HCT116 (cell line): ENCODE data around the gene KYAT1. TPM values are rescaled to one million over a fixed set of nuclear protein-coding genes. Genes with fewer than 3 reads are reported as not detected.

Experiments
- ATAC-seq: fragments of 200-7000 bp; cut with Tn5 transposase; 2 replicates; pipeline ENCODE4 v1.9.1; 2020; ENCODE audit warnings: mild to moderate bottlenecking, moderate library complexity
- BruUV-seq: library from RNA; stranded (reverse); fragments of 400-500 nt; replicated peaks from 2 replicates; lab custom pipeline; 2021; lab: Mats Ljungman, UMichigan
- CTCF ChIA-PET: fragments of 300-600 bp; sonication (Branson Sonifier 250); formaldehyde crosslinking; loops from one replicate; lab custom pipeline; 2021; ENCODE audit warnings: antibody characterized with exemption; lab: Charles Lee
- POLR2A ChIA-PET: fragments of 300-600, 350-600 bp; sonication (Branson Sonifier 250); formaldehyde crosslinking; loops from one replicate; lab custom pipeline; 2021; ENCODE audit warnings: antibody characterized with exemption; lab: Charles Lee
- RAD21 ChIA-PET, 2 experiments: fragments of 300-600 bp; sonication (Branson Sonifier 250); formaldehyde crosslinking; loops; one replicate each; lab custom pipeline; 2023; ENCODE audit warnings: low total read pairs in 2 of 2; ENCODE audit not compliant: uncharacterized antibody in 2 of 2, unreplicated experiment in 2 of 2, low non-redundant PET in 1 of 2; lab: Charles Lee
- DNase-seq: peaks from one replicate; pipeline ENCODE4 v3.0.0-alpha.2; 2010; ENCODE audit warnings: low read depth, low spot score
- H2AFZ ChIP-seq: fragments of 200-600 bp; shearing (Covaris generic), sonication (generic); 2 replicates; pipeline ENCODE4 v1.6.1; 2017; ENCODE audit warnings: low read depth, mixed run types, mixed read lengths, antibody characterized with exemption, low read length; ENCODE audit not compliant: poor library complexity, severe bottlenecking
- H3K27ac ChIP-seq: 2 replicates; pipeline ENCODE4 v1.5.1; 2012; ENCODE audit warnings: low read depth, low read length
- H3K27me3 ChIP-seq: fragments of 200-600 bp; sonication (generic); 2 replicates; pipeline ENCODE4 v1.6.1; 2016; ENCODE audit warnings: mixed run types, low read length, mixed read lengths; ENCODE audit not compliant: insufficient read depth
- H3K36me3 ChIP-seq, 2 experiments: fragments of 200-500 bp in 1 of 2; fragments of 200-600 bp in 1 of 2; sonication (Bioruptor generic) in 1 of 2; sonication (generic) in 1 of 2; 2 replicates each; pipeline versions ENCODE4 v1.5.1 to v1.6.1; 2014 to 2016; ENCODE audit warnings: low read length in 2 of 2, inconsistent platforms in 1 of 2, mixed read lengths in 1 of 2, mixed run types in 1 of 2; ENCODE audit not compliant: insufficient read depth in 2 of 2, control insufficient read depth in 1 of 2
- H3K4me1 ChIP-seq, 2 experiments: fragments of 200-600 bp in 1 of 2; sonication (generic) in 1 of 2; 2 replicates each; pipeline versions ENCODE4 v1.5.1 to v1.6.1; 2012 to 2017; ENCODE audit warnings: low read length in 2 of 2, inconsistent platforms in 1 of 2, mild to moderate bottlenecking in 1 of 2, mixed read lengths in 1 of 2, mixed run types in 1 of 2, moderate library complexity in 1 of 2; ENCODE audit not compliant: insufficient read depth in 2 of 2, control insufficient read depth in 1 of 2
- H3K4me2 ChIP-seq: fragments of 200-600 bp; sonication (generic); 2 replicates; pipeline ENCODE4 v1.6.1; 2017; ENCODE audit warnings: mixed run types, low read length, mixed read lengths
- H3K4me3 ChIP-seq, 2 experiments: fragments of 200-600 bp in 1 of 2; sonication (generic) in 1 of 2; replicated peaks in 1 of 2; 2 replicates each; pipeline ENCODE4 v1.5.1; 2011 to 2016; ENCODE audit warnings: low read length in 2 of 2, control low read depth in 1 of 2, low read depth in 1 of 2, mild to moderate bottlenecking in 1 of 2, mixed read lengths in 1 of 2, mixed run types in 1 of 2
- H3K79me2 ChIP-seq: fragments of 200-600 bp; sonication (generic); 2 replicates; pipeline ENCODE4 v1.6.1; 2017; ENCODE audit warnings: mild to moderate bottlenecking, mixed run types, low read length, moderate library complexity, mixed read lengths; ENCODE audit not compliant: insufficient read depth
- H3K9ac ChIP-seq: fragments of 200-600 bp; sonication (generic); 2 replicates; pipeline ENCODE4 v1.6.1; 2016; ENCODE audit warnings: low read length, mixed read lengths
- H3K9me2 ChIP-seq: fragments of 200-600 bp; sonication (generic), shearing (Covaris generic); 2 replicates; pipeline ENCODE4 v1.6.1; 2017; ENCODE audit warnings: mixed run types, mild to moderate bottlenecking, moderate library complexity; ENCODE audit not compliant: insufficient read depth
- H3K9me3 ChIP-seq, 2 experiments: fragments of 200-500 bp in 1 of 2; fragments of 200-600 bp in 1 of 2; sonication (Bioruptor generic) in 1 of 2; sonication (generic) in 1 of 2; 2 replicates each; pipeline ENCODE4 v1.6.1; 2014 to 2017; ENCODE audit warnings: low read length in 2 of 2, mixed read lengths in 2 of 2, inconsistent platforms in 1 of 2, low read depth in 1 of 2, mild to moderate bottlenecking in 1 of 2, mixed run types in 1 of 2, moderate library complexity in 1 of 2; ENCODE audit not compliant: control insufficient read depth in 1 of 2, insufficient read depth in 1 of 2
- H4K20me1 ChIP-seq: fragments of 200-600 bp; sonication (generic), shearing (Covaris generic); 2 replicates; pipeline ENCODE4 v1.6.1; 2017; ENCODE audit warnings: mixed run types, mild to moderate bottlenecking, moderate library complexity; ENCODE audit not compliant: insufficient read depth
- CEBPB ChIP-seq: IDR thresholded peaks from 2 replicates; pipeline ENCODE4 v1.6.1; 2012; ENCODE audit warnings: low read depth
- EGR1 ChIP-seq: IDR thresholded peaks from 2 replicates; pipeline ENCODE4 v1.6.1; 2012; ENCODE audit warnings: low read depth
- JUND ChIP-seq: IDR thresholded peaks from 2 replicates; pipeline ENCODE4 v1.6.1; 2012
- SIN3A ChIP-seq: IDR thresholded peaks from 2 replicates; pipeline ENCODE4 v1.6.1; 2012; ENCODE audit warnings: low read depth
- SRF ChIP-seq: IDR thresholded peaks from 2 replicates; pipeline ENCODE4 v1.6.1; 2012; ENCODE audit warnings: low read depth
- TCF7L2 ChIP-seq: IDR thresholded peaks from 2 replicates; pipeline ENCODE4 v1.7.0; 2011; ENCODE audit warnings: borderline replicate concordance, inconsistent platforms; ENCODE audit not compliant: insufficient read depth, insufficient read length; ENCODE audit errors: extremely low read depth
- intact Hi-C: fragments of 100-400 bp; cut with micrococcal nuclease; formaldehyde crosslinking; loops from 2 replicates; pipeline ENCODE4 v1.10.0; 2022
- total RNA-seq: library from RNA; stranded (reverse); gene quantifications from one replicate; pipeline ENCODE4 v1.2.1, GENCODE V29; 2021; ENCODE audit not compliant: unreplicated experiment
- TF ChIP-seq, protein P1 (sequence below): IDR thresholded peaks from 2 replicates; pipeline ENCODE4 v1.6.1; 2012; ENCODE audit warnings: low read depth
- TF ChIP-seq, protein P2 (sequence below): IDR thresholded peaks from 2 replicates; pipeline ENCODE4 v1.6.1; 2012
- TF ChIP-seq, protein P3 (sequence below): IDR thresholded peaks from 2 replicates; pipeline ENCODE4 v1.6.1; 2011; ENCODE audit warnings: mild to moderate bottlenecking, low read length, moderate library complexity; ENCODE audit not compliant: insufficient replicate concordance; ENCODE audit errors: extremely low read depth

KYAT1 gene
- total RNA-seq, 1 experiment from 2014 or later, result 10.1 TPM

DNA sequence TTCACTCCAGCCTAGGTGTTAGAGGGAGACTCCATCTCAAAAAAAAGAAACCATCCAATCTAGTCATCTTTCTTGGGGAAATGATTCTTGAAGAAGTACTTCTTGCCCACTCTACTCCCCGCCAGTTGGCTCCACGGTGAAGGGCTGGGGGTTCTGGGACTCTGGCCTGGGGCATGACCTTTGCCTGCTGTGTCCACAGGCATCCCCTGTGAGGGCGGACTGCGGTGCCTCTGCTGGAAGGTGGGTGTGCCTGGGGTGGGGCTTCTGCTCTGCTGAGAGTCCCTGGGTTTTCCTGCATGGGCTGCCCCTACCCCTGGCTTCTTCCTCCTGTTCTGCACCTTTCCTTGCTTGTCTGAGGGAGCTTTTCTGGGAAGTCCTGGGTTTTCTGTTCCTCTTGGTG, 91.2 kb downstream of the KYAT1 start:
- no TSS peak for BruUV-seq
- intact Hi-C loops, result no loop called here
- Histone ChIP-seq H3K36me3 (peaks cover 8 to 12% of the 10 kb centered on the region in 2 experiments; a peak in 3 of 4 replicates), H3K4me3 (no peak overlapping the region), H3K27me3 (no peaks in the 10 kb centered on the region), H3K79me2 (peaks cover 14% of the 10 kb centered on the region), H3K9ac (no peak overlapping the region), H3K4me2 (no peak overlapping the region), H3K27ac (no peak overlapping the region), H3K9me3 (peaks cover 0 to 2% of the 10 kb centered on the region in 2 experiments; a peak in 1 of 4 replicates), H3K4me1 (peaks cover 11 to 19% of the 10 kb centered on the region in 2 experiments; a peak in 3 of 4 replicates), H2AFZ (no peak overlapping the region), H3K9me2 (no peaks in the 10 kb centered on the region), H4K20me1 (no peaks in the 10 kb centered on the region)
- DNase-seq (no peak), ATAC-seq (no peak)
- CTCF ChIA-PET, result no interaction called here
- TF ChIP-seq, protein P1, sequence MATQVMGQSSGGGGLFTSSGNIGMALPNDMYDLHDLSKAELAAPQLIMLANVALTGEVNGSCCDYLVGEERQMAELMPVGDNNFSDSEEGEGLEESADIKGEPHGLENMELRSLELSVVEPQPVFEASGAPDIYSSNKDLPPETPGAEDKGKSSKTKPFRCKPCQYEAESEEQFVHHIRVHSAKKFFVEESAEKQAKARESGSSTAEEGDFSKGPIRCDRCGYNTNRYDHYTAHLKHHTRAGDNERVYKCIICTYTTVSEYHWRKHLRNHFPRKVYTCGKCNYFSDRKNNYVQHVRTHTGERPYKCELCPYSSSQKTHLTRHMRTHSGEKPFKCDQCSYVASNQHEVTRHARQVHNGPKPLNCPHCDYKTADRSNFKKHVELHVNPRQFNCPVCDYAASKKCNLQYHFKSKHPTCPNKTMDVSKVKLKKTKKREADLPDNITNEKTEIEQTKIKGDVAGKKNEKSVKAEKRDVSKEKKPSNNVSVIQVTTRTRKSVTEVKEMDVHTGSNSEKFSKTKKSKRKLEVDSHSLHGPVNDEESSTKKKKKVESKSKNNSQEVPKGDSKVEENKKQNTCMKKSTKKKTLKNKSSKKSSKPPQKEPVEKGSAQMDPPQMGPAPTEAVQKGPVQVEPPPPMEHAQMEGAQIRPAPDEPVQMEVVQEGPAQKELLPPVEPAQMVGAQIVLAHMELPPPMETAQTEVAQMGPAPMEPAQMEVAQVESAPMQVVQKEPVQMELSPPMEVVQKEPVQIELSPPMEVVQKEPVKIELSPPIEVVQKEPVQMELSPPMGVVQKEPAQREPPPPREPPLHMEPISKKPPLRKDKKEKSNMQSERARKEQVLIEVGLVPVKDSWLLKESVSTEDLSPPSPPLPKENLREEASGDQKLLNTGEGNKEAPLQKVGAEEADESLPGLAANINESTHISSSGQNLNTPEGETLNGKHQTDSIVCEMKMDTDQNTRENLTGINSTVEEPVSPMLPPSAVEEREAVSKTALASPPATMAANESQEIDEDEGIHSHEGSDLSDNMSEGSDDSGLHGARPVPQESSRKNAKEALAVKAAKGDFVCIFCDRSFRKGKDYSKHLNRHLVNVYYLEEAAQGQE, result no peak
- TF ChIP-seq CEBPB, result no peak
- no peak for TF ChIP-seq EGR1
- TF ChIP-seq, protein P2, sequence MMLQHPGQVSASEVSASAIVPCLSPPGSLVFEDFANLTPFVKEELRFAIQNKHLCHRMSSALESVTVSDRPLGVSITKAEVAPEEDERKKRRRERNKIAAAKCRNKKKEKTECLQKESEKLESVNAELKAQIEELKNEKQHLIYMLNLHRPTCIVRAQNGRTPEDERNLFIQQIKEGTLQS, result no peak
- TF ChIP-seq, protein P3, sequence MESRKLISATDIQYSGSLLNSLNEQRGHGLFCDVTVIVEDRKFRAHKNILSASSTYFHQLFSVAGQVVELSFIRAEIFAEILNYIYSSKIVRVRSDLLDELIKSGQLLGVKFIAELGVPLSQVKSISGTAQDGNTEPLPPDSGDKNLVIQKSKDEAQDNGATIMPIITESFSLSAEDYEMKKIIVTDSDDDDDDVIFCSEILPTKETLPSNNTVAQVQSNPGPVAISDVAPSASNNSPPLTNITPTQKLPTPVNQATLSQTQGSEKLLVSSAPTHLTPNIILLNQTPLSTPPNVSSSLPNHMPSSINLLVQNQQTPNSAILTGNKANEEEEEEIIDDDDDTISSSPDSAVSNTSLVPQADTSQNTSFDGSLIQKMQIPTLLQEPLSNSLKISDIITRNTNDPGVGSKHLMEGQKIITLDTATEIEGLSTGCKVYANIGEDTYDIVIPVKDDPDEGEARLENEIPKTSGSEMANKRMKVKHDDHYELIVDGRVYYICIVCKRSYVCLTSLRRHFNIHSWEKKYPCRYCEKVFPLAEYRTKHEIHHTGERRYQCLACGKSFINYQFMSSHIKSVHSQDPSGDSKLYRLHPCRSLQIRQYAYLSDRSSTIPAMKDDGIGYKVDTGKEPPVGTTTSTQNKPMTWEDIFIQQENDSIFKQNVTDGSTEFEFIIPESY, result no peak
- TF ChIP-seq TCF7L2, result no peak
- TF ChIP-seq SRF, result no peak
- no peak for TF ChIP-seq SIN3A
- TF ChIP-seq JUND, result no peak
- POLR2A ChIA-PET, result no interaction called here
- RAD21 ChIA-PET, result no interaction called here
